H1 (cell line): ENCODE measurements around the gene MRC2. TPM values are rescaled to one million over a fixed set of nuclear protein-coding genes. Genes with fewer than 3 reads are reported as not detected.

Source experiments
- CTCF ChIA-PET: fragments of 300-600 bp; sonication (Branson Sonifier 250); formaldehyde crosslinking; loops from one replicate; lab custom pipeline; 2021; ENCODE audit not compliant: partially characterized antibody; lab: Charles Lee
- POLR2A ChIA-PET: fragments of 300-600 bp; sonication (Branson Sonifier 250); formaldehyde crosslinking; loops from one replicate; lab custom pipeline; 2021; ENCODE audit warnings: inconsistent platforms; ENCODE audit not compliant: partially characterized antibody; lab: Charles Lee
- DNase-seq, 2 experiments: peaks; one replicate each; pipeline versions ENCODE4 v3.0.0 to v3.0.0-alpha.2; 2010 to 2022; ENCODE audit warnings: low spot score in 2 of 2, low read depth in 1 of 2, mixed read lengths in 1 of 2
- FAIRE-seq: peaks from 2 replicates; lab custom pipeline; 2011; peaks lifted over from hg19 to GRCh38; lab: Jason Lieb, UNC
- H2AFZ ChIP-seq: 2 replicates; pipeline ENCODE4 v1.8.1; 2012; ENCODE audit warnings: low read length, inconsistent platforms
- H2AK5ac ChIP-seq: 2 replicates; pipeline ENCODE4 v1.6.1; 2013; ENCODE audit warnings: low read depth, low read length
- H2BK120ac ChIP-seq: replicated peaks from 2 replicates; pipeline ENCODE3; 2013; ENCODE audit warnings: low read depth, low read length, inconsistent platforms
- H2BK12ac ChIP-seq: 2 replicates; pipeline ENCODE4 v1.6.1; 2013; ENCODE audit warnings: low read depth, low read length
- H2BK15ac ChIP-seq: 2 replicates; pipeline ENCODE4 v1.6.1; 2013; ENCODE audit warnings: low read length
- H2BK20ac ChIP-seq: 2 replicates; pipeline ENCODE4 v1.6.1; 2013; ENCODE audit warnings: low read length
- H2BK5ac ChIP-seq: 2 replicates; pipeline ENCODE4 v1.6.1; 2013; ENCODE audit warnings: low read depth, low read length
- H3K14ac ChIP-seq: 2 replicates; pipeline ENCODE4 v1.6.1; 2013; ENCODE audit warnings: inconsistent platforms; ENCODE audit not compliant: insufficient read length
- H3K18ac ChIP-seq: 2 replicates; pipeline ENCODE4 v1.6.1; 2013; ENCODE audit warnings: low read length; ENCODE audit errors: extremely low read depth
- H3K23ac ChIP-seq: 2 replicates; pipeline ENCODE4 v1.6.1; 2013; ENCODE audit warnings: inconsistent platforms; ENCODE audit not compliant: insufficient read length
- H3K23me2 ChIP-seq: 2 replicates; pipeline ENCODE4 v1.6.1; 2013; ENCODE audit warnings: low read depth, low read length
- H3K27ac ChIP-seq: 2 replicates; pipeline ENCODE4 v1.6.1; 2011; ENCODE audit warnings: low read depth, low read length, inconsistent platforms
- H3K27me3 ChIP-seq, 4 experiments: replicated peaks in 1 of 4; 1 replicate in 1 of 4; 2 replicates in 3 of 4; pipeline versions ENCODE4 v1.6.1 to v1.8.1; 2011 to 2013; ENCODE audit warnings: low read length in 3 of 4, mild to moderate bottlenecking in 3 of 4, inconsistent platforms in 2 of 4, mixed read lengths in 2 of 4, moderate library complexity in 1 of 4; ENCODE audit not compliant: control insufficient read depth in 3 of 4, insufficient read depth in 3 of 4; ENCODE audit errors: extremely low read depth in 1 of 4
- H3K36me3 ChIP-seq, 4 experiments: 2 replicates each; pipeline versions ENCODE4 v1.6.1 to v1.8.1; 2011 to 2013; ENCODE audit warnings: mild to moderate bottlenecking in 4 of 4, low read length in 3 of 4, moderate library complexity in 2 of 4, control low read depth in 1 of 4, inconsistent platforms in 1 of 4; ENCODE audit not compliant: insufficient read depth in 4 of 4, control insufficient read depth in 2 of 4
- H3K4ac ChIP-seq: replicated peaks from 2 replicates; pipeline ENCODE3; 2013; ENCODE audit warnings: low read length, low read depth, mixed read lengths, inconsistent platforms; ENCODE audit not compliant: insufficient read length
- H3K4me1 ChIP-seq, 4 experiments: replicated peaks in 1 of 4; 1 replicate in 1 of 4; 2 replicates in 3 of 4; pipeline versions ENCODE4 v1.6.1 to v1.8.1; 2011 to 2013; ENCODE audit warnings: low read length in 3 of 4, inconsistent platforms in 2 of 4, mixed read lengths in 1 of 4; ENCODE audit not compliant: insufficient read depth in 4 of 4, control insufficient read depth in 3 of 4
- H3K4me2 ChIP-seq, 2 experiments: 2 replicates each; pipeline versions ENCODE4 v1.6.1 to v1.8.1; 2011 to 2013; ENCODE audit warnings: low read depth in 2 of 2, low read length in 2 of 2, control low read depth in 1 of 2, inconsistent platforms in 1 of 2, mild to moderate bottlenecking in 1 of 2; ENCODE audit not compliant: insufficient read depth in 1 of 2
- H3K4me3 ChIP-seq, 4 experiments: fragments of 200-600, 300-600 bp in 1 of 4; sonication (generic), shearing (Covaris generic), sonication (Bioruptor Twin) in 1 of 4; 2 replicates each; pipeline versions ENCODE4 v1.5.1 to v1.8.1; 2011 to 2016; ENCODE audit warnings: low read length in 4 of 4, low read depth in 3 of 4, control low read depth in 2 of 4, inconsistent platforms in 2 of 4, mild to moderate bottlenecking in 2 of 4, mixed read lengths in 1 of 4, moderate library complexity in 1 of 4; ENCODE audit not compliant: insufficient read depth in 2 of 4; ENCODE audit errors: extremely low read depth in 1 of 4
- H3K56ac ChIP-seq: replicated peaks from 2 replicates; pipeline ENCODE3; 2013; ENCODE audit warnings: low read depth, mild to moderate bottlenecking, mixed read lengths, low read length, inconsistent platforms; ENCODE audit not compliant: insufficient read length
- H3K79me1 ChIP-seq: 2 replicates; pipeline ENCODE4 v1.6.1; 2013; ENCODE audit warnings: low read depth, low read length, control low read depth
- H3K79me2 ChIP-seq, 2 experiments: 2 replicates each; pipeline versions ENCODE4 v1.6.1 to v1.8.1; 2012 to 2013; ENCODE audit warnings: low read length in 2 of 2, mild to moderate bottlenecking in 2 of 2, inconsistent platforms in 1 of 2; ENCODE audit not compliant: insufficient read depth in 2 of 2, control insufficient read depth in 1 of 2
- H3K9ac ChIP-seq, 4 experiments: replicated peaks in 1 of 4; 1 replicate in 1 of 4; 2 replicates in 3 of 4; pipeline versions ENCODE4 v1.6.1 to v1.8.1; 2011 to 2013; ENCODE audit warnings: low read depth in 3 of 4, low read length in 3 of 4, control low read depth in 2 of 4, mild to moderate bottlenecking in 2 of 4, moderate library complexity in 2 of 4, inconsistent platforms in 1 of 4; ENCODE audit errors: extremely low read depth in 1 of 4
- H3K9me3 ChIP-seq, 2 experiments: 2 replicates each; pipeline versions ENCODE4 v1.6.1 to v1.8.1; 2012 to 2013; ENCODE audit warnings: mild to moderate bottlenecking in 2 of 2, moderate library complexity in 2 of 2, control low read depth in 1 of 2, inconsistent platforms in 1 of 2, low read depth in 1 of 2, low read length in 1 of 2, mixed read lengths in 1 of 2; ENCODE audit not compliant: insufficient read depth in 2 of 2
- H4K20me1 ChIP-seq, 2 experiments: replicated peaks in 1 of 2; 2 replicates each; pipeline versions ENCODE3 to v1.8.1; 2011 to 2013; ENCODE audit warnings: inconsistent platforms in 2 of 2, low read length in 2 of 2, mild to moderate bottlenecking in 1 of 2; ENCODE audit not compliant: insufficient read depth in 2 of 2, control insufficient read depth in 1 of 2
- H4K5ac ChIP-seq: 2 replicates; pipeline ENCODE4 v1.6.1; 2013; ENCODE audit warnings: low read length, low read depth, mixed read lengths, inconsistent platforms; ENCODE audit not compliant: insufficient read length
- H4K8ac ChIP-seq: 2 replicates; pipeline ENCODE4 v1.8.0; 2013; ENCODE audit warnings: mild to moderate bottlenecking, moderate library complexity, low read length, inconsistent platforms; ENCODE audit not compliant: insufficient read depth; ENCODE audit errors: extremely low read depth
- H4K91ac ChIP-seq: replicated peaks from 2 replicates; pipeline ENCODE3; 2013; ENCODE audit warnings: low read length, mixed read lengths, inconsistent platforms; ENCODE audit not compliant: insufficient read length
- CREB1 ChIP-seq: IDR thresholded peaks from 2 replicates; pipeline ENCODE4 v1.6.1; 2012; ENCODE audit warnings: inconsistent platforms
- CTCF ChIP-seq, 3 experiments: IDR thresholded peaks; 1 replicate in 2 of 3; 2 replicates in 1 of 3; pipeline versions ENCODE4 v1.5.1 to v1.6.1; 2011; ENCODE audit warnings: low read length in 3 of 3, mild to moderate bottlenecking in 3 of 3, inconsistent platforms in 2 of 3, low read depth in 1 of 3, moderate library complexity in 1 of 3; ENCODE audit not compliant: insufficient read depth in 1 of 3; ENCODE audit errors: control extremely low read depth in 1 of 3
- E2F6 ChIP-seq: IDR thresholded peaks from 2 replicates; pipeline ENCODE4 v1.6.1; 2012; ENCODE audit warnings: inconsistent platforms
- PHF8 ChIP-seq: fragments of 200-600 bp; sonication (generic); conservative IDR thresholded peaks from 2 replicates; pipeline ENCODE4 v1.7.1; 2012; ENCODE audit warnings: low read depth, mild to moderate bottlenecking, inconsistent platforms, low read length, moderate library complexity
- POLR2A ChIP-seq, 2 experiments: IDR thresholded peaks; 1 replicate in 1 of 2; 2 replicates in 1 of 2; pipeline ENCODE4 v1.6.1; 2011; ENCODE audit warnings: low read depth in 2 of 2, low read length in 2 of 2, mild to moderate bottlenecking in 2 of 2; ENCODE audit errors: control extremely low read depth in 1 of 2
- TAF1 ChIP-seq: IDR thresholded peaks from 2 replicates; pipeline ENCODE4 v1.6.1; 2011; ENCODE audit warnings: mild to moderate bottlenecking, low read depth, low read length
- ZNF274 ChIP-seq: IDR thresholded peaks from 2 replicates; pipeline ENCODE4 v1.7.0; 2012; ENCODE audit warnings: low read length, borderline replicate concordance; ENCODE audit errors: extremely low read depth
- WGBS, 2 experiments: shearing (Covaris generic) in 1 of 2; methylation state at CpG; one replicate each; pipeline versions ENCODE4 v1.1.6 to v1.1.7; 2013 to 2015; ENCODE audit warnings: low lambda C conversion rate in 2 of 2, mixed read lengths in 2 of 2, inconsistent platforms in 1 of 2, low coverage in 1 of 2, missing lambda C conversion rate in 1 of 2; ENCODE audit not compliant: insufficient replicate concordance in 2 of 2, insufficient coverage in 1 of 2, insufficient read length in 1 of 2; ENCODE audit errors: extremely low coverage in 1 of 2, missing lambda C conversion rate in 1 of 2; 5-methylcytosine and 5-hydroxymethylcytosine counted together
- polyA plus RNA-seq, 7 experiments: library from polyadenylated mRNA; depleted of rRNA in 3 of 7; stranded (reverse) in 5 of 7; unstranded in 2 of 7; fragments of >200 nt in 5 of 7; fragments of 200-250 nt in 2 of 7; gene quantifications; 1 replicate in 5 of 7; 2 replicates in 1 of 7; 4 replicates in 1 of 7; pipeline versions ENCODE4 v1.2.1 to v1.2.3, GENCODE V29; 2011 to 2013; ENCODE audit warnings: missing spikeins in 2 of 7, mixed read lengths in 2 of 7
- total RNA-seq: library from RNA; stranded (reverse); fragmentation: NEBNext Ultra II Directional; extraction: Animal tissue kit (Norgen Biotek cat#: 25700); gene quantifications from 2 replicates; pipeline ENCODE4 v1.2.1, GENCODE V29; 2021

The MRC2 gene
- total and polyA plus RNA-seq, 2 of the 8 experiments (the other 6 are each of a cell fraction or from before 2014, with no cell fraction given), result 7.0 to 24.2 TPM

- H2AFZ ChIP-seq, result no peak overlapping the region
- H3K9me3 ChIP-seq, result no peaks in the 10 kb centered on the region
- H3K9ac ChIP-seq, result peak overlapping the region in 3 of 4 experiments; percentile 42 to 73 (median 65); a peak in 4 of 7 replicates
- peak overlapping the region; percentile 98 for H4K91ac ChIP-seq
- no peaks in the 10 kb centered on the region; the same call in 1 of the 2 replicates for H3K79me1 ChIP-seq
- peak overlapping the region; percentile 55 for H3K56ac ChIP-seq
- ChIA-PET CTCF (interaction anchor here (0.8 to 1.6 kb wide), 3 partner anchors 16 to 34 kb away, joined by 3 to 7 read pairs (median 4); no protein-coding TSS in a partner anchor), POLR2A (interaction anchor here (1.2 to 1.6 kb wide), 2 partner anchors 11 to 24 kb away, joined by 3 to 4 read pairs; no protein-coding TSS in a partner anchor)
- FAIRE-seq (peak; percentile 13), DNase-seq (peak in 1 of 2 experiments; percentile 90)
- peak overlapping the region; percentile 46; the same call in 1 of the 2 replicates for H2BK15ac ChIP-seq
- H3K23ac ChIP-seq, result no peak overlapping the region
- 0 out of 2 replicates have a peak overlapping the region, but pooled peaks have one; percentile 2 for H2BK12ac ChIP-seq
- peak overlapping the region; percentile 56; the same call in 1 of the 2 replicates for H2BK5ac ChIP-seq
- H3K36me3 ChIP-seq, result no peaks in the 10 kb centered on the region
- H3K23me2 ChIP-seq, result peaks cover 11% of the 10 kb centered on the region
- peak overlapping the region; percentile 23; the same call in 1 of the 2 replicates for H2BK20ac ChIP-seq
- H2BK120ac ChIP-seq, result no peak overlapping the region
- peaks cover 0 to 19% (median 12%) of the 10 kb centered on the region in 4 experiments; a peak in 6 of 7 replicates for H3K4me1 ChIP-seq
- peak overlapping the region; percentile 36 for H3K27ac ChIP-seq
- peak overlapping the region; percentile 68 to 97 for H3K4me2 ChIP-seq
- no peak overlapping the region for H2AK5ac ChIP-seq
- H3K14ac ChIP-seq, result no peak overlapping the region
- H3K18ac ChIP-seq, result peak overlapping the region; percentile 93
- no peak overlapping the region for H3K4ac ChIP-seq
- H4K8ac ChIP-seq, result peak overlapping the region; percentile 92; the same call in 1 of the 2 replicates
- H3K27me3 ChIP-seq, result peaks cover 0 to 6% (median 3%) of the 10 kb centered on the region in 4 experiments; a peak in 1 of 7 replicates
- H4K20me1 ChIP-seq, result no peaks in the 10 kb centered on the region
- peak overlapping the region; percentile 38 to 76 (median 66) for H3K4me3 ChIP-seq
- H4K5ac ChIP-seq, result no peak overlapping the region
- 14% methylated on average over 22 of the region's 30 CpGs; no CpG with 5 or more reads in 1 of the 2 experiments for WGBS, 2 experiments
- no peaks in the 10 kb centered on the region; a peak in 1 of 4 replicates for H3K79me2 ChIP-seq
- peak; percentile 86 for TF ChIP-seq E2F6
- no peak for TF ChIP-seq ZNF274
- TF ChIP-seq TAF1, result peak; percentile 56; the same call in 1 of the 2 replicates
- TF ChIP-seq CTCF (IDR thresholded peaks at IDR 0.05; ENCODE audit: control extremely low read depth in 1 of 3, insufficient read depth in 1 of 3, low read depth in 1 of 3, low read length in 3 of 3), result peak in 1 of 3 experiments; percentile 2; a peak in 1 of 4 replicates
- 0 out of 2 replicates have a peak, but pooled peaks have one; percentile 22 for TF ChIP-seq CREB1
- no peak; the same call in none of the 2 replicates for TF ChIP-seq PHF8
- peak in 1 of 2 experiments; percentile 26; a peak in 1 of 3 replicates for TF ChIP-seq POLR2A (IDR thresholded peaks at IDR 0.05; ENCODE audit: control extremely low read depth in 1 of 2, low read depth in 2 of 2, low read length in 2 of 2)
These were observed 25.7 kb downstream of the MRC2 start for GRCh38 chr17:62653002-62653825.
